Measurements from ENCODE around the gene OLFML2A. TPM values are rescaled to one million over a fixed set of nuclear protein-coding genes. Genes with fewer than 3 reads are reported as not detected.
A peak's percentile ranks its signal among the peaks of the same experiment; 100 is the strongest.

The OLFML2A gene
- total and polyA plus RNA-seq, 2 of the 13 experiments (the other 11 are each of a cell fraction or from before 2014, with no cell fraction given), result 0.01 to 0.02 TPM

- TF ChIP-seq CTCF (CRISPR knock-in tag; IDR thresholded peaks at IDR 0.05) (no peak), KLF6 (CRISPR knock-in tag; IDR thresholded peaks at IDR 0.05) (0 out of 2 replicates have a peak, but pooled peaks have one; percentile 20), ZNF691 (CRISPR knock-in tag; IDR thresholded peaks at IDR 0.05; ENCODE audit: borderline replicate concordance, low read depth) (0 out of 2 replicates have a peak, but pooled peaks have one; percentile 7), SNRNP70 (IDR thresholded peaks at IDR 0.05; ENCODE audit: low read depth, low read length) (no peak), SALL1 (CRISPR knock-in tag; IDR thresholded peaks at IDR 0.05) (peak; percentile 3; the same call in 1 of the 2 replicates), ZFP36L2 (CRISPR knock-in tag; IDR thresholded peaks at IDR 0.05) (no peak), PHB2 (IDR thresholded peaks at IDR 0.05; ENCODE audit: partially characterized antibody) (no peak), ZNF644 (CRISPR knock-in tag; IDR thresholded peaks at IDR 0.05; ENCODE audit: low read depth) (no peak), ZNF616 (CRISPR knock-in tag; IDR thresholded peaks at IDR 0.05; ENCODE audit: low read depth) (no peak), RXRA (CRISPR knock-in tag; IDR thresholded peaks at IDR 0.05) (peak; percentile 35; the same call in 1 of the 2 replicates), ZNF446 (CRISPR knock-in tag; IDR thresholded peaks at IDR 0.05) (no peak), IRF2 (CRISPR knock-in tag; IDR thresholded peaks at IDR 0.05) (0 out of 2 replicates have a peak, but pooled peaks have one; percentile 17), KIAA2018 (CRISPR knock-in tag; IDR thresholded peaks at IDR 0.05; ENCODE audit: borderline replicate concordance) (no peak; the same call in 1 of the 2 replicates), YEATS4 (CRISPR knock-in tag; IDR thresholded peaks at IDR 0.05; ENCODE audit: borderline replicate concordance) (no peak), NFKBIZ (CRISPR knock-in tag; IDR thresholded peaks at IDR 0.05) (0 out of 2 replicates have a peak, but pooled peaks have one; percentile 45), ZNF562 (CRISPR knock-in tag; IDR thresholded peaks at IDR 0.05; ENCODE audit: borderline replicate concordance) (no peak), HOXD1 (CRISPR knock-in tag; IDR thresholded peaks at IDR 0.05) (no peak), ZNF292 (CRISPR knock-in tag; IDR thresholded peaks at IDR 0.05; ENCODE audit: borderline replicate concordance, low read depth) (peak; percentile 61; the same call in 1 of the 2 replicates), NCOA1 (CRISPR knock-in tag; IDR thresholded peaks at IDR 0.05) (peak; percentile 37; the same call in 1 of the 2 replicates)
Measured at GRCh38 chr9:124769549-124770358, 7.2 kb upstream of the OLFML2A start (continued).

All from HepG2 (cell line).